Mucosa of rectum (tissue), 2 donors: ENCODE results near the gene LIPC.

Experiments used
- H3K27ac ChIP-seq, 2 donors: one replicate each; pipeline ENCODE4 v1.7.0; 2013; ENCODE audit warnings: inconsistent platforms in 2 of 2, low read depth in 2 of 2, low read length in 2 of 2
- H3K27me3 ChIP-seq, 2 donors: one replicate each; pipeline ENCODE4 v1.7.0; 2013; ENCODE audit warnings: low read length in 2 of 2; ENCODE audit not compliant: control insufficient read depth in 2 of 2, insufficient read depth in 2 of 2
- H3K36me3 ChIP-seq, 2 donors: one replicate each; pipeline ENCODE4 v1.7.0; 2013; ENCODE audit warnings: low read length in 2 of 2; ENCODE audit not compliant: control insufficient read depth in 2 of 2, insufficient read depth in 2 of 2
- H3K4me1 ChIP-seq, 2 donors: one replicate each; pipeline ENCODE4 v1.7.0; 2013; ENCODE audit warnings: low read length in 2 of 2, mild to moderate bottlenecking in 1 of 2; ENCODE audit not compliant: control insufficient read depth in 2 of 2, insufficient read depth in 2 of 2
- H3K4me3 ChIP-seq, 2 donors: one replicate each; pipeline ENCODE4 v1.7.0; 2013; ENCODE audit warnings: low read length in 2 of 2
- H3K9ac ChIP-seq, 2 donors: one replicate each; pipeline ENCODE4 v1.7.0; 2013; ENCODE audit warnings: low read length in 2 of 2, low read depth in 1 of 2, mild to moderate bottlenecking in 1 of 2
- H3K9me3 ChIP-seq, 2 donors: one replicate each; pipeline ENCODE4 v1.7.0; 2013; ENCODE audit warnings: low read length in 2 of 2; ENCODE audit not compliant: control insufficient read depth in 2 of 2
- donor health status: healthy.
- donor health status: Normal muscosa, but diverticular disease.

Gene LIPC

GRCh38 chr15:58392141-58392540, 39.6 kb upstream of the LIPC start:
- Histone ChIP-seq H3K27ac (peak overlapping the region in 1 of 2 donors; percentile 68), H3K4me1 (peaks cover 15 to 16% of the 10 kb centered on the region in 2 donors)

DNA sequence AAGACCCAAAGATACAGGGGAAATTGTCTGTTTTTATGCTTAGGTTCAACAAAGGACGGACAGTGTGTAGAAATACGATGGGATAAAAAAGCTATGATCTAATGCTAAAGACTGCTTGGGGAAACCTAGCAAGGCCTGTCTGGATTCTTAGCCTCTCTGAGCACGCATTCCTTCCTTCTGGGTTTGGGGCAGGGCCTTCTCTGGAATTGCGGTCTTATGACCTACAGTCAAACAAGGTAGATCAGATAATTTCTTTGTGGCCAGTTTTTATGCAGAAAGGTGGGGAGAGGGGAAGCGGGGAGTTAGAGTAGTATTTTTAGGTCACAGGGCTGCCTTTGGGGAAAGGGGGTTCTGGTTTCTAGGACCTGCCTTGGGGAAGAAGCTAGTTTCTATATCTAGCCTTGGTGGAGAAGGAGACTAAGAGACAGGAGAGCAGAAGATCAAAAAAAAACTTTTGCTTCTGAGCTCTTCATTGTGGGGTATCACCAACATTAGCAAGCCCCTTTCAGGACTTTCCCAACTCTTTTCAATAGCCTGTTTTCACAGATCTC, 39.1 kb upstream of the LIPC start:
- Histone ChIP-seq H3K27ac (peak overlapping the region; percentile 41 to 68), H3K36me3 (no peaks in the 10 kb centered on the region), H3K4me3 (peak overlapping the region in 1 of 2 donors; percentile 12), H3K27me3 (no peaks in the 10 kb centered on the region), H3K9ac (peak overlapping the region in 1 of 2 donors; percentile 5), H3K4me1 (peaks cover 15 to 16% of the 10 kb centered on the region in 2 donors), H3K9me3 (no peaks in the 10 kb centered on the region)

More at GRCh38 chr15:58392141-58392540, 39.6 kb upstream of the LIPC start:
- Histone ChIP-seq H3K36me3 (no peaks in the 10 kb centered on the region), H3K9me3 (no peaks in the 10 kb centered on the region), H3K4me3 (no peak overlapping the region), H3K9ac (peak overlapping the region in 1 of 2 donors; percentile 5), H3K27me3 (no peaks in the 10 kb centered on the region)

GRCh38 chr15:58393241-58393662, 38.5 kb upstream of the LIPC start:
- H3K36me3 ChIP-seq = no peaks in the 10 kb centered on the region
- H3K27ac ChIP-seq = peak overlapping the region; percentile 41 to 68
- no peak overlapping the region for H3K9ac ChIP-seq
- no peak overlapping the region for H3K4me3 ChIP-seq
- H3K4me1 ChIP-seq = peaks cover 15 to 16% of the 10 kb centered on the region in 2 donors
- no peaks in the 10 kb centered on the region for H3K27me3 ChIP-seq
- H3K9me3 ChIP-seq = no peaks in the 10 kb centered on the region

GRCh38 chr15:58396181-58396580, 35.6 kb upstream of the LIPC start:
- Histone ChIP-seq H3K9ac (no peak overlapping the region), H3K9me3 (no peaks in the 10 kb centered on the region), H3K27ac (no peak overlapping the region), H3K4me3 (no peak overlapping the region), H3K27me3 (no peaks in the 10 kb centered on the region), H3K36me3 (no peaks in the 10 kb centered on the region), H3K4me1 (peaks cover 15 to 16% of the 10 kb centered on the region in 2 donors)

GRCh38 chr15:58398071-58398470, 33.7 kb upstream of the LIPC start:
- Histone ChIP-seq H3K27ac (no peak overlapping the region), H3K36me3 (no peaks in the 10 kb centered on the region), H3K4me3 (no peak overlapping the region), H3K4me1 (peaks cover 4% of the 10 kb centered on the region in 2 donors), H3K27me3 (no peaks in the 10 kb centered on the region), H3K9ac (no peak overlapping the region), H3K9me3 (no peaks in the 10 kb centered on the region)

- H3K4me3 ChIP-seq = no peak overlapping the region
- H3K36me3 ChIP-seq = no peaks in the 10 kb centered on the region
- H3K9me3 ChIP-seq = no peaks in the 10 kb centered on the region
- H3K27ac ChIP-seq = no peak overlapping the region
- no peak overlapping the region for H3K9ac ChIP-seq
- H3K4me1 ChIP-seq = no peaks in the 10 kb centered on the region
- no peaks in the 10 kb centered on the region for H3K27me3 ChIP-seq
These were observed 33.1 kb upstream of the LIPC start for GRCh38 chr15:58398643-58399042.

DNA sequence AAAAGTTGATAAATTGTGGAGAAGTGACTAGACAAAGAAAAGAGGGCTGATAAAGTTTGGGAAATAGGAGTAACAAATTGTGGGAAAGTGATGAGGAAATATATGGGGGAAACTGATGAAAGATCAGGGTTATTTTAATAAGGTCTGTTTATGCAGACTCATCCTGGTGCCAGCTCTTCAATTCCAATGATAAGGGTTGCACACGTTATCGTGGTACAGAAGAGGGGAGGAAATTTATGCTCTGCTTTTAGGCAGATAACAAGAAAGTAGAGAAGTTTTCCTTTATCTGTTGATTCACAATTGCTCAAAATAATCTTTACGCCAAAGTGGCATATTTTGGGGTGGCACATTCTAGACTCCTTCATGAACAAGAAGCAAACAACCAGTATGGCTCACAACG, 32.1 kb upstream of the LIPC start:
- H3K4me1 ChIP-seq = no peaks in the 10 kb centered on the region
- no peak overlapping the region for H3K4me3 ChIP-seq
- no peaks in the 10 kb centered on the region for H3K9me3 ChIP-seq
- no peaks in the 10 kb centered on the region for H3K36me3 ChIP-seq
- H3K27ac ChIP-seq = no peak overlapping the region
- H3K27me3 ChIP-seq = no peaks in the 10 kb centered on the region
- H3K9ac ChIP-seq = no peak overlapping the region

DNA sequence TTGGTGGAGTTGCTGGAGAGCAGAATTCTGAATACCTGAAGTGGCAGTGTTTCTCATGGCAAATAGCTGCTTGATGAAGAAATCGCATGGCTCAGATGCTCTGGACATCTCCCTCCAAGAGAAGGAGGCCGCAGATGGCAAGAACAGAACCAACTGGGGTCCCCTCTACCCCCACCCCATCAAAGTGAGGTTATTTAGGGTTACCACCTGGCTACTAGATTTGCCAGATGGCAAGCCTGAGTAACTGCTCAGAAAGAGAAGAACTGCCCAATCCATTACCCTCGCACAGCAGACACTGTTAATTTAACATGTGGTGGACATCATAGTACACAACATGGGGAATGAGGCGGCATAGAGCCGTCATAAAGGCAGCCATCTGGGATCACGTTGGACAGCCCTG, 30.5 kb upstream of the LIPC start:
- H3K9ac ChIP-seq = no peak overlapping the region
- H3K4me1 ChIP-seq = no peaks in the 10 kb centered on the region
- H3K27ac ChIP-seq = no peak overlapping the region

GRCh38 chr15:58401991-58402649, 29.7 kb upstream of the LIPC start:
- H3K27ac ChIP-seq = no peak overlapping the region
- H3K4me1 ChIP-seq = no peaks in the 10 kb centered on the region
- H3K9ac ChIP-seq = no peak overlapping the region
- no peaks in the 10 kb centered on the region for H3K9me3 ChIP-seq
- no peaks in the 10 kb centered on the region for H3K27me3 ChIP-seq
- no peak overlapping the region for H3K4me3 ChIP-seq
- no peaks in the 10 kb centered on the region for H3K36me3 ChIP-seq

More for the DNA sequence above, 30.5 kb upstream of the LIPC start:
- Histone ChIP-seq H3K9me3 (no peaks in the 10 kb centered on the region), H3K36me3 (no peaks in the 10 kb centered on the region), H3K4me3 (no peak overlapping the region), H3K27me3 (no peaks in the 10 kb centered on the region)

DNA sequence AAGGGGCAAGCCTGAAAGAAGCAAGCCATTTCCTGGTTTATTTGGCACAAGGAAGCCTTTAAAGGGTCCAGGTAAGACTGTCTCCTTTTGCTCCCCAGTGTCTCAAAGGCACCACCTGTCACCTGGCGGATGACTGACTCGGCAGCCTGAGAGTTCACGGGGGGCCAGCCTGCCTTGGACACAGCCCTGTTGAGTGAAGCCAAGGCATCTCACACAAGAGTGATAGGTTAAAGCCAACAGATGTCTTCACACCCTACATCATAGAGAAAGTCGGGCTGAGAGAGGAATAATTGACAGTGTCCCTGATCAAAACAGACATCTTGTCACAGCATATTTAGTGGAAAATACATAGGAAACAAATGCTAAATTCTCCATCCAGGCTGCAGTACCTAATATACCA, 28.2 kb upstream of the LIPC start:
- Histone ChIP-seq H3K4me1 (no peaks in the 10 kb centered on the region), H3K9ac (no peak overlapping the region), H3K27me3 (no peaks in the 10 kb centered on the region)

More for the DNA sequence above, 28.2 kb upstream of the LIPC start:
- Histone ChIP-seq H3K27ac (no peak overlapping the region), H3K4me3 (no peak overlapping the region), H3K36me3 (no peaks in the 10 kb centered on the region), H3K9me3 (no peaks in the 10 kb centered on the region)
